Colonic mucosa (tissue), 4 donors: ENCODE measurements around the gene POLRMT. TPM values are rescaled to one million over a fixed set of nuclear protein-coding genes. Genes with fewer than 3 reads are reported as not detected.

Source experiments
- DNase-seq: peaks from one replicate; pipeline ENCODE4 v3.0.0-alpha.2; 2020
- H3K27ac ChIP-seq: fragments of 200-600 bp; one replicate; pipeline ENCODE4 v1.8.0; 2021
- H3K27me3 ChIP-seq: fragments of 200-600 bp; one replicate; pipeline ENCODE4 v1.8.0; 2021
- H3K36me3 ChIP-seq: fragments of 200-600 bp; one replicate; pipeline ENCODE4 v1.8.0; 2021
- H3K4me1 ChIP-seq: fragments of 200-600 bp; one replicate; pipeline ENCODE4 v1.8.0; 2021; ENCODE audit warnings: mild to moderate bottlenecking
- H3K4me3 ChIP-seq: fragments of 200-600 bp; one replicate; pipeline ENCODE4 v1.8.0; 2021
- H3K9ac ChIP-seq, 2 donors: one replicate each; pipeline ENCODE4 v1.7.0; 2013; ENCODE audit warnings: control low read depth in 2 of 2, low read depth in 2 of 2, low read length in 2 of 2
- H3K9me3 ChIP-seq: fragments of 200-600 bp; one replicate; pipeline ENCODE4 v1.8.0; 2021
- intact Hi-C: fragments of 100-400 bp; cut with DNase I; formaldehyde crosslinking; loops from one replicate; pipeline ENCODE4 v1.14.1; 2022
- total RNA-seq, 2 donors: library from RNA; stranded (reverse); fragmentation: NEBNext Ultra II Directional in 1 of 2; extraction: Animal tissue kit (Norgen Biotek cat#: 25700) in 1 of 2; gene quantifications; one replicate each; pipeline ENCODE4 v1.2.1, GENCODE V29; 2021
- TF ChIP-seq, protein P1 (sequence below): fragments of 200-600 bp; IDR thresholded peaks from one replicate; pipeline ENCODE4 v1.8.0; 2022; ENCODE audit warnings: antibody characterized with exemption, mild to moderate bottlenecking
- donor health status: healthy.
- donor health status: DM: no; HTN: no; CAD: no.
- donor health status: DM: no; HTN: no; CAD: no.

POLRMT gene
- total RNA-seq, 2 donors from 2014 or later = 50.2 to 77.3 TPM

DNA sequence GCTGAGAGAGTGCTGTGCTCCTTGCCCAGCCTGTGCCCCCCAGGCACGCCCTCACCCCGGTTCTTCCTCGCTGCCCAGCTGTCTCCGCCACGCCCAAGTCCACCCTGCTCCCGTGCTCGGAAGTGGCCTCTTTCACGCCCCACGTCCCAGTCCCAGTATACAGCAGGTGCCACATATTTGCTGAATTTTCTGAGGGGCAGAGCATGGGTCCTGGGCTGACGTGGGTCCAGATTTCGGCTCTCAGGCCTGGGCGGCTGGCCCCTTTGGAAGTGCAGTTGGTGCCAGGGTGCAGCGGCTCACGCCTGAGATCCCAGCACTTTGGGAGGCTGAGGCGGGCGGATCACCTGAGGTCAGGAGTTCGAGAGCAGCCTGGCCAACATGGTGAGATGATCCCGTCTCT lies 40.3 kb downstream of the POLRMT start:
- Histone ChIP-seq H3K36me3 (no peaks in the 10 kb centered on the region), H3K9ac (no peak overlapping the region), H3K27me3 (peaks cover 32% of the 10 kb centered on the region), H3K9me3 (no peaks in the 10 kb centered on the region), H3K27ac (no peak overlapping the region), H3K4me3 (no peak overlapping the region), H3K4me1 (peaks cover 4% of the 10 kb centered on the region)
- DNase-seq = no peak
- TF ChIP-seq, protein P1, sequence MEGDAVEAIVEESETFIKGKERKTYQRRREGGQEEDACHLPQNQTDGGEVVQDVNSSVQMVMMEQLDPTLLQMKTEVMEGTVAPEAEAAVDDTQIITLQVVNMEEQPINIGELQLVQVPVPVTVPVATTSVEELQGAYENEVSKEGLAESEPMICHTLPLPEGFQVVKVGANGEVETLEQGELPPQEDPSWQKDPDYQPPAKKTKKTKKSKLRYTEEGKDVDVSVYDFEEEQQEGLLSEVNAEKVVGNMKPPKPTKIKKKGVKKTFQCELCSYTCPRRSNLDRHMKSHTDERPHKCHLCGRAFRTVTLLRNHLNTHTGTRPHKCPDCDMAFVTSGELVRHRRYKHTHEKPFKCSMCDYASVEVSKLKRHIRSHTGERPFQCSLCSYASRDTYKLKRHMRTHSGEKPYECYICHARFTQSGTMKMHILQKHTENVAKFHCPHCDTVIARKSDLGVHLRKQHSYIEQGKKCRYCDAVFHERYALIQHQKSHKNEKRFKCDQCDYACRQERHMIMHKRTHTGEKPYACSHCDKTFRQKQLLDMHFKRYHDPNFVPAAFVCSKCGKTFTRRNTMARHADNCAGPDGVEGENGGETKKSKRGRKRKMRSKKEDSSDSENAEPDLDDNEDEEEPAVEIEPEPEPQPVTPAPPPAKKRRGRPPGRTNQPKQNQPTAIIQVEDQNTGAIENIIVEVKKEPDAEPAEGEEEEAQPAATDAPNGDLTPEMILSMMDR = no peak
- intact Hi-C loops = no loop called here

DNA sequence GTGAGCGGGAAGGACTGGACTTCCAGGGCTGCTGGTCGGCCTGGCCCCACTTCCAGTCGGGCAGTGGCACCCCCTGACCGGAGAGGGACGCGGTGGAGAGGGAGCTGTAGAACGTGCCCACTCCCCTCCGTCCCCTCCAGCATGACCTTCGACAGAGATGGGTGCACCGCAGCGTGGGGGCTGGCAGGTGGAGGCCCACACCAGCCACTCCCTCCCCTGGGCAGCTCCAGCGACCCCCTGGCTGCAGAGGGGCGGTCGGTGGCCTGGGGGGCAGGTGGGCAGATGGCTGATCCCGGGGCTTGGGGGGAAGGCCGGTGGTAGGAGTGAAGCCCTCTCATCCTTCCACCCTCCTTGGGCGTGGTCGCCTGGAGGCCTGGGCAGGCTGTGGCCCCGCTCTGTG lies 41.2 kb downstream of the POLRMT start:
- H3K4me1 ChIP-seq = peaks cover 4% of the 10 kb centered on the region
- H3K9me3 ChIP-seq = no peaks in the 10 kb centered on the region
- DNase-seq = no peak
- no peak overlapping the region for H3K4me3 ChIP-seq
- H3K27me3 ChIP-seq = peaks cover 36% of the 10 kb centered on the region
- no peak overlapping the region for H3K27ac ChIP-seq
- TF ChIP-seq, protein P1 = no peak
- no peaks in the 10 kb centered on the region for H3K36me3 ChIP-seq
- intact Hi-C loops = no loop called here
- H3K9ac ChIP-seq = no peak overlapping the region

DNA sequence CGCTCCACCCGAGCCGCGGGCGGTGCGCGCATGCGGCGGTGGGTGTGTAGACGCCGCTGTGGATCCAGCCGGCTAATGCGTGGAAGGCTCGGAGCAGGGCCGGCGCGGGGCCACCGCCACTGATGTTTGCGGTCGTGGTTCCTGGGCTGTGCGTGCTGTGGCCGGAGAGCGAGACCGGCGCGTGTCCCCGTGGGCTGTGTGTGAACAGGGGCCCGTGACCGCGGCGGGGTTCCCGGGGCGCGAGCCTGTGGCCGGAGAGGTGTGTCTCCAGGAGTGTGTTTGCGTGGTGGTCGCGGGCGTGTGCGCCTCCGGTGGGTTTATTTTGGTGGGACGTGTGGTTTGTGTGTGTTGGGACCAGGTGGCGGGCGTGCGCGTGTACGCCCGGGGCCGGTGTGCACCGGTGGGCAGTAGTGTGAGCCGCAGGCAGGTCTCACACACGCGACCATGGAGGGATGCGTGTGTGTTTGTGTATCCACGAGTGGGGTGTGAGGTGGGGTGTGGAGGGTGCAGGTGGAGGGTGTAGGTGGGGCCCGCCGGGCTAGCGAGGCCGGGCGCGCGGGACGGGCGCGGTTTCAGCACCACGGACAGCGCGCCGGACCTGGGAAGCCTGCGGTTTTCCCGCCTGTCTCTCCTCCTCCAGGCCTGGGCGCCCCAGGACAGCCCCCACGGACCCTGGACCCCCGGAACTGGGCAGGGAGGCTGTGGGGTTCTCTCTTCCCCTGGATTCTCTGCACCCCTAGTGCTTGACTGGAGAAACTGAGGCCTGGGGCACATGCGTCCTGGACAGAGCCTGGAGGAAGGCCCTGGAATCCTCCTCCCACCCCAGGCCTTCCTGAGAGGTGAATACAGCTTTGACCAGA lies 42.0 kb downstream of the POLRMT start:
- DNase-seq = no peak
- Histone ChIP-seq H3K4me3 (no peak overlapping the region), H3K9me3 (no peaks in the 10 kb centered on the region), H3K27ac (no peak overlapping the region), H3K4me1 (peaks cover 4% of the 10 kb centered on the region), H3K9ac (no peak overlapping the region), H3K27me3 (peaks cover 36% of the 10 kb centered on the region), H3K36me3 (no peaks in the 10 kb centered on the region)
- TF ChIP-seq, protein P1 = no peak
- intact Hi-C loops = no loop called here

DNA sequence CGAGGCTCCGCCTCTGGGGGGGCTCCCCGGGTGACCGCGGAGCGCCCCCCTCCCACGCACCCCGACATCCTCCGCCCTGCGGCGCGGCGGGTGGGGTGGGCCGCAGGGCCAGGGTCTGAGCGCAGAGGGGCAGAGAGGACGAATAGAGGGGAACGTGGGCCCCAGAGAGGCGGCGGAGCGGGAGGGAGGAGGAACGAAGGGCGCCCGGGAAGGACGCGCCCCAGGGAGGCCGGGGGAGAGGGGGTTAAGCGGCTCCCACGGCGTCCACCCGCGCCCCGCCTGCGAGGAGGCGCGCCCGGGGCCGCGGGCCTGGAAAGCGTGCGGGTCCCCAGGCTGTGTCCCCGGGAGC lies 42.6 kb downstream of the POLRMT start:
- peaks cover 4% of the 10 kb centered on the region for H3K4me1 ChIP-seq
- no peak for DNase-seq
- peaks cover 36% of the 10 kb centered on the region for H3K27me3 ChIP-seq
- intact Hi-C loops = no loop called here
- H3K9me3 ChIP-seq = no peaks in the 10 kb centered on the region
- TF ChIP-seq, protein P1 = no peak
- H3K27ac ChIP-seq = no peak overlapping the region
- no peak overlapping the region for H3K4me3 ChIP-seq
- H3K9ac ChIP-seq = no peak overlapping the region
- H3K36me3 ChIP-seq = no peaks in the 10 kb centered on the region

DNA sequence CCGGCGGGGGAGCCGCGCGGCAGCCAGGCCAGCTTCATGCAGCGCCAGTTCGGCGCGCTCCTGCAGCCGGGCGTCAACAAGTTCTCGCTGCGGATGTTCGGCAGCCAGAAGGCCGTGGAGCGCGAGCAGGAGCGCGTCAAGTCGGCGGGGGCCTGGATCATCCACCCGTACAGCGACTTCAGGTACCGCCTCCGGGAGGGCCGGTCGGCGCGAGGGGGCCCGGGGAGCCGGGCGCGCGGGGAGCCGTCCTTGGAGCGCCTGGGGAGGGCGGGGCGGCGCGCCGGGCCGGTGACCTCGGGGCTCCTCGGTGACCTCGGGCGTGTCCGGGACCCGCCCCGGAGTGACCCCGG lies 43.0 kb downstream of the POLRMT start:
- peaks cover 36% of the 10 kb centered on the region for H3K27me3 ChIP-seq
- H3K9me3 ChIP-seq = no peaks in the 10 kb centered on the region
- H3K4me3 ChIP-seq = no peak overlapping the region
- DNase-seq = no peak
- intact Hi-C loops = no loop called here
- H3K36me3 ChIP-seq = no peaks in the 10 kb centered on the region
- peaks cover 4% of the 10 kb centered on the region for H3K4me1 ChIP-seq
- no peak overlapping the region for H3K9ac ChIP-seq
- TF ChIP-seq, protein P1 = no peak
- no peak overlapping the region for H3K27ac ChIP-seq
